NCI-H146 (cell line): ENCODE data around the gene PRDM2.
"Not testable (repeated sequence)": the region's sequence is repeated elsewhere in the genome, so short reads cannot be mapped to it uniquely, and the experiment has no call there.

Experiments
- DNase-seq: peaks from one replicate; lab custom pipeline; 2025; lab: John Stamatoyannopoulos, UW

The PRDM2 gene, protein sequence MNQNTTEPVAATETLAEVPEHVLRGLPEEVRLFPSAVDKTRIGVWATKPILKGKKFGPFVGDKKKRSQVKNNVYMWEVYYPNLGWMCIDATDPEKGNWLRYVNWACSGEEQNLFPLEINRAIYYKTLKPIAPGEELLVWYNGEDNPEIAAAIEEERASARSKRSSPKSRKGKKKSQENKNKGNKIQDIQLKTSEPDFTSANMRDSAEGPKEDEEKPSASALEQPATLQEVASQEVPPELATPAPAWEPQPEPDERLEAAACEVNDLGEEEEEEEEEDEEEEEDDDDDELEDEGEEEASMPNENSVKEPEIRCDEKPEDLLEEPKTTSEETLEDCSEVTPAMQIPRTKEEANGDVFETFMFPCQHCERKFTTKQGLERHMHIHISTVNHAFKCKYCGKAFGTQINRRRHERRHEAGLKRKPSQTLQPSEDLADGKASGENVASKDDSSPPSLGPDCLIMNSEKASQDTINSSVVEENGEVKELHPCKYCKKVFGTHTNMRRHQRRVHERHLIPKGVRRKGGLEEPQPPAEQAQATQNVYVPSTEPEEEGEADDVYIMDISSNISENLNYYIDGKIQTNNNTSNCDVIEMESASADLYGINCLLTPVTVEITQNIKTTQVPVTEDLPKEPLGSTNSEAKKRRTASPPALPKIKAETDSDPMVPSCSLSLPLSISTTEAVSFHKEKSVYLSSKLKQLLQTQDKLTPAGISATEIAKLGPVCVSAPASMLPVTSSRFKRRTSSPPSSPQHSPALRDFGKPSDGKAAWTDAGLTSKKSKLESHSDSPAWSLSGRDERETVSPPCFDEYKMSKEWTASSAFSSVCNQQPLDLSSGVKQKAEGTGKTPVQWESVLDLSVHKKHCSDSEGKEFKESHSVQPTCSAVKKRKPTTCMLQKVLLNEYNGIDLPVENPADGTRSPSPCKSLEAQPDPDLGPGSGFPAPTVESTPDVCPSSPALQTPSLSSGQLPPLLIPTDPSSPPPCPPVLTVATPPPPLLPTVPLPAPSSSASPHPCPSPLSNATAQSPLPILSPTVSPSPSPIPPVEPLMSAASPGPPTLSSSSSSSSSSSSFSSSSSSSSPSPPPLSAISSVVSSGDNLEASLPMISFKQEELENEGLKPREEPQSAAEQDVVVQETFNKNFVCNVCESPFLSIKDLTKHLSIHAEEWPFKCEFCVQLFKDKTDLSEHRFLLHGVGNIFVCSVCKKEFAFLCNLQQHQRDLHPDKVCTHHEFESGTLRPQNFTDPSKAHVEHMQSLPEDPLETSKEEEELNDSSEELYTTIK (N-terminal part only)

DNA sequence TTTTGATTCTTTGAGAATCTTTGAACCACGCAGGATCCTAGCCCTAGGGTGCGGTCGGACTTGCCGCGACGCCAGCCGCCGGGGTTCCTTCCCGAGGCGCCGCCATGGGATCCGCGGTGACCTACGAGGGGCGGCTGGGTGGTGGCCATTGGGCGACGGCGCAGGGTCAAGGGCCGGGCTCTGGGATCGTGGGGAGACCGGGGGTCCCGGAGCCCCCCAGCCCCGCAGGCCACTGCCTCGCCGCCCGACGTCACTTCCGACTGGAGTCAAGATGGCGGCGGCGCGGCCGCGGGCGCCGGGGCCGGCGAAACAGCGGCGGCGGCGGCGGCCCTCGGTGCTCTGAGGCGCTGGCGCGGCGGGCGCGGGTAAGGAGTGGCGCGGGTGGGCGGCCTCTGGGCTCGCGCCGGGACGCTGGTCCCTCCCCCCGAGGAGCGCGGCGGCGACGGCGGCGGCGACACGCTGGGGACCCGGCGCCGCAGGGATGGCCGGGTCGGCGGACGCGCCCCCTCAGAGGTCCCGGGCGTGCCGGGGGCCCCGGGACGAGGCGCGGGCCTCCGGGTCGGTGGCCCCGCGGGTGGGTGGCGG, at the start of gene PRDM2:
Gene PRDM2, plus strand, starts transcription at position 253 of the 585 bp plus-strand sequence. CDS start 15,418 bp downstream, outside the sequence.
- DNase-seq = peak; percentile 15

DNA sequence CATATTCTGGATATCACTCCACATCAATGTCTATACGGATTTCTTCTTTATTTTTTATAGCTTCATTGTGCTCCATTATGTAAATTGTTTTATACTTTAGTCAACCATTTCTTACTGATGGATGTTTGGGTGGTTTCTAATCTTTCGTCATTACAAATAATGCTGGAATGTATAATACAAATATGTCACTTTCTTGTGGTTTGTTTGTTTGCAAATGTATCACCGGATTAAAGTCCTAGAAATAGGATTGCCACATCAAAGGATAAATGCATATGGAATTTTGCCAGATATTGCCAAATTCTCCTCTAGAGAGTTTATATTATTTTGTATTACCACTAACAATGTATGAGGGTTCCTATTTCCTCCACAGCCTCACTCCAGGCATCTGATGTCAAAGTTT, 48.7 kb upstream of the PRDM2 start:
- DNase-seq = no peak

DNA sequence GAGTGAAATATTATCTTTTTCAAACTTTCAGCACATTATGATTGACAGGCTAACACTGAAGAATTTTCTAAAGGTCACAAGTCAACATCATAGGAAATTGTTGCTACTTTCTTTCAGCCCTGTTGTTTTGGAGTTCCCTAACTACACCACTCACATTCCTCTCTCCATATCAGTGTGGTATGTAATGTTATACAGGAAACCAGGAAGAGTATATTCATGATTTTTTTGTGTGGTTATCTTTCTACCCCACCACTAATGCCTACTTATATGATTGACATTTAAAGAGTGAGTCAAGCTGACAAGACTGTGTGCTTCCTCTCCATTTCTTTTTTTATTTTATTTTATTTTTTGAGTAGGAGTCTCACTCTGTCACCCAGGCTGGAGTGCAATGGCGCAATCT, 47.8 kb upstream of the PRDM2 start:
- no peak for DNase-seq

DNA sequence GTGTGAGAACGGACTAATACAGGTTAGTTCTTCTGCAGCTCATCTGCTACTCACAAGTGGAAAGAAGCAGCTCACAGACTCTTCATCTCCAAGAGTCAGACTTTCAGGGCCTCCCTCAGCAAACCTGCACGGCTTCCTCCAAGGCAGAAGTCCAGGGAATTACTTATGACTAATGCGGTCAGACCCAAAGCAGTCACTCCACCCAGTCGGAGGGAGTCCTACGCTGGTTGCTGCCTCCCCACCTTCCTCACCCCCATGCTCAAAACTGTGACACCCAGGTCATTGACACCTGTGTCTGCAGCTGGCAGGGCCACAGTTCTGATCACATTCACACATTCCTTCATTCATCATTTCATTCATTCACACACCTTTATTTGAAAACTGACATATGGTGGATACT, 38.4 kb upstream of the PRDM2 start:
- no peak for DNase-seq

DNA sequence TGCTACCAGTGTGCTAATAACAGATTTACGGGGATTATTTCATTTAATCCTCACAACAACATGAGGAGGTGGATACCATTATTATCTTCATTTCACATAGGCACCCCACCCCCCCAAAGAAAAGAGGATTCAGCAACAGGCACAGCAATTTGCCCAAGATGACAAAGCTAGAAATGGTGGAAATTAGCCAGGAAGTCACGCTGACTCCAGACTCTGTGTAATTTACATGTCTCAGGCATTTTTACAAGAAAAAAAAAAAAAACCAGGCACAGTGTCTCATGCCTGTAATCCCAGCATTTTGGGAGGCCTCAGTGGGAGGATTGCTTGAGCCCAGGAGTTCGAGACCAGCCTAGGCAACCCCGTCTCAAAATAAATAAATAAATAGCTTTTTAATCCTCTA, 37.5 kb upstream of the PRDM2 start:
- no peak for DNase-seq

DNA sequence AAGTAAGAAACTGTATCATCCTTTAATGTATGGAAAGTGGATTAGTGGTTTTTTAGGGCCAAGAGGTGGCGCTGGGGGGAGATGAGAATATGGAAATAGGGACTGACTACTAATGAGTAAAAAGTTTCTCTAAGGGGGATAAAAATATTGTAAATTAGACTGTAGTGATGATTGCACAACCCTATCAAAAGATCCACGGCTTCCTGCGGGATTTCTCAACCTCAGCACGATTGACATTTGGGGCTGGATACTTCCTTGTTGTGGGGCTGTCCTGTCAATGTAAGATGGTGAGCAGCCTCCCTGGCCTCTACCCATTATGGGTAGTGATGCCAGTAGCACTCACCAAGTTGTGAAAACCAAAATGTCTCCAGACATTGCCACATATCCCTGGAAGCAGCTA, 36.0 kb upstream of the PRDM2 start:
- DNase-seq = no peak

DNA sequence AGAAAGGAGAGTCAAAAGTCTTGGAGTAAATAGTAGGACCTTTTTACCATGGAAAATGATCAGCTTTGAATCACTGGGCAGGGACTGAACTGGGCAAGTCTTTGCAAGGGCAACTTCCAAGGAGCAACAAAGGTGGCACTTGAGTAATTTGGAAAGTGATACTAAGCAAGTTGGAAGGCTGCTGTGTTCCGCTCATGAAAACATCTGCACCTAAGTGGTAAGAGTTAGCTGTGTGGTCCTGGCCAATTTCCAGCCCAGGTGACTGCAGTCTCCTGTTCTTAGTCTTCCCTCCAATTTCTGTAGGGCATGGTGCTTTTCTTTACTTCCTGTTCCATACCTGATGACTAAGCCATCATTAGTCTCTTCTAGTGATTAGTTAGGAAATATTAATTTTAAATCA, 35.5 kb upstream of the PRDM2 start:
- DNase-seq = no peak

DNA sequence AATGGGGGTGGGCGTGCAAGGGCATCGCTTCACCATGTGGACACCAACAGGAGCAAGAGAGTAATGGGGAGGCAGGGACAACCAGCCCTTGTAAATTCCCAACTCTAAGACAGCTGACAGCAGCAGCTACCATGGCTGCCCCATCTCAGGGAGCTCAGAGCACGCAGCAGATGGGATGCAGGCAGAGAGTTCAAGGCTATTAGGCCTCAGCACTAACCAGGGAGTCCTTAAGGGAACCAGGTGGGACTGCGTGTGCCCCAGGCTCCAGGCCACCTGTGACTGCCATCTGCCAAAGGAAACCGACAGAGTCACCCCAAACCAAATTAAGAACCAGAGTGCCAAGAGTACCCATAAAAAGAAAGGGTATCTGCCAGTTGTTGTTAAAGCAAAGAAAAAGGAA, 33.7 kb upstream of the PRDM2 start:
- DNase-seq = no peak

DNA sequence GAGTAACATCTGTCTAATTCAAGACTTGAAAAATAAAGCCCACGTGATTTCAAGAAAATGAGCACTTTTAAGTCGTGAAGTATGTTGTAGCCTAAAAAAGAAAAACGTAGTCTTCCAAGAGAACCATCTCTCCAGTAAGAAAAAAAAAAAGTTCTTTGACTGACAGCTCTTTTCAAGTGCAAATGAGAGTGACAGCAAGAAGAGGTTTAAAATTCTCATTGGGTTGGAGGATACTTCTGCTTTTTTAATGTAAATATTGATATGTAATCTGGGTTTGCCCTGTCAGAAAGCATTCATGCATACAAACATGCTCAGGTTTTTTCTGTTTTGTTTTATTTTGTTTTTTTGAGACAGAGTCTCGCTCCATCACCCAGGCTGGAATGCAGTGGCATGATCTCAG, 32.3 kb upstream of the PRDM2 start:
- DNase-seq = no peak

DNA sequence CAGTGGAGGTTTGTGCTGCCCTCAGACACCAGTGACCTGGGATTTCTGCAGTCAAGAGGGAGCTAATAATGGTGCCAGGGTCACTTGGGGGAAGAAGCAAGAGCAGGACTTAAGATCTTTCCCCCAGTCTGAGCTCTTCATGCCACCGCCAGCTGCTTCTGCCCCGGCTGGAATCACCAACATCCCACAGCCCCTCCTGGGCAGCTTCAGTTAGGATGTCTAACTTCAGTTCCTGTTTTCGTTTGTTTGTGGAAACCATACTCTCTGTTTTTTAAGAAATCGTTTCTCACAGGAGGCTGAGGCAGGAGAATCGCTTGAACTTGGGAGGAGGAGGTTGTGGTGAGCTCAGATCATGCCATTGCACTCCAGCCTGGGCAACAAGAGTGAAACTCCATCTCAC, 25.6 kb upstream of the PRDM2 start:
- no peak for DNase-seq

DNA sequence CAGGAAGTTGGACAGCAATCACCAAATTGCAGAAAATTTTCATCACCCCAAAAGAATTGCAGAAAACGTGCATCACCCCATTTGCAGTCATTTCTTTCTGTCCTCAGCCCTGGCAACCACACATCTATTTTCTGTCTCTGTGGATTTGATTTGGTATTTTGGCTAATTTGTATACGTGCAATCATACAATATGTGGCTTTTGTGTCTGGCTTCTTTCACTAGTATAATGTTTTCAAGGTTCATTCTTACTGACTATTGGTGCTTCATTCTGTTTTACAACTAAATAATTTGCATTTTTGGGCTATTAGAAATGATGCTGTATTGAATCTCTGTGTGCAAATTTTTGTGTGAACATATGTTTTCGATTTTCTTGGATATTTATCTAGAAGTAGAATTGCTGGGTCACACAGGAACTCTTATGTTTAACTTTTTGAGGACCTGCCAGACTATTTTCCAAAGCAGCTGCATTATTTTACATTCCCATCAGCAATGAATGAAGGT, 24.8 kb upstream of the PRDM2 start:
- DNase-seq = no peak

DNA sequence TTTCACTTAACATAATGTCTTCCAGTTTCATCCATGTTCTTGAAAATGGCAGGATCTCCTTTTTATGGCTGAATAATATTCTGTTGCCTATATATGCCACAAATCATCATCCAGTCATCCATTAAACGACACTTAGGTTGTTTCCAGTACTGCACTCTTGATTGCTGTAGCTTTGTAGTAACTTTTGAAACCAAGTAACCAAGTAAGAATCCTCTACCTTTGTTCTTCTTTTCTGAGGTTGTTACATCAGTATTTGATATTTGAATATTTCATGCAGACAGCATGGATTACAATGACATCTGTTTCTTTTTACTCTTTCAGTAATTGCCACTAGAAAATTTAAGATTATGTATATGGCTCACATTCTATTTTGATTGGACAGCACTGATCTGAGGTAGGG, 22.1 kb upstream of the PRDM2 start:
- no peak for DNase-seq

DNA sequence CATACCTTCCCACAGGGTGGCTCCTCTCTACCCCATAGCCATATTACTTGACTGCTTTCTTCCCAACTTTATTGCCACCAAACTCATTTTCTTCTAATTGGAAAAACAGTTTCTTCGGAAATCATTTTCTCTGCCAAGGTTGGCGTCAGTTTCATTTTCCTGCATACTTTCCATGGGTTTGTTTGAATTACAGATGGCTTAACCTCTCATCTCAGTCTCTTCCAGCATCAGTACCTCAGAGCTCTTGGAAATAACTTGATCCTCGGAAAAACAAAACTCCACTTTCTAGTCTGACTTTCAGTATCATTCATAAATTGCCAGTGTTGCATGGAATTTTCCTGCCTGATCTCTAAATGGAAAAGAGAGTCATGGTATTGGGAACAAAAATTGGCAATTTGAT, 20.3 kb upstream of the PRDM2 start:
- DNase-seq = no peak

DNA sequence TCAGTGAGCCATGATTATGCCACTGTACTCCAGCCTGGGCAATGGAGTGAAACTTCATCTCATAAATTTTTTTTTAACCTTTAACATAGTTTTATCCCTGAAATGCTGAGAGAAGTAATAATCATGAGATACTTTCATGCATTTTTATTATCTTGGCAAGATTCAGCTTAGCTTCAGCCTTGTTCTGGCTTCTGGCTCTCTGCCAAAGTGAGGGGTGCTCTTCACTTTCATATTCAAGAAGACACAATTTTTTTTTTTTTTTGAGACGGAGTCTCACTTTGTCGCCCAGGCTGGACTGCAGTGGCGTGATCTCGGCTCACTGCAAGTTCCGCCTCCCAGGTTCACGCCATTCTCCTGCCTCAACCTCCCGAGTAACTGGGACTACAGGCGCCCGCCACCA, 19.4 kb upstream of the PRDM2 start:
- DNase-seq = not testable (repeated sequence)

DNA sequence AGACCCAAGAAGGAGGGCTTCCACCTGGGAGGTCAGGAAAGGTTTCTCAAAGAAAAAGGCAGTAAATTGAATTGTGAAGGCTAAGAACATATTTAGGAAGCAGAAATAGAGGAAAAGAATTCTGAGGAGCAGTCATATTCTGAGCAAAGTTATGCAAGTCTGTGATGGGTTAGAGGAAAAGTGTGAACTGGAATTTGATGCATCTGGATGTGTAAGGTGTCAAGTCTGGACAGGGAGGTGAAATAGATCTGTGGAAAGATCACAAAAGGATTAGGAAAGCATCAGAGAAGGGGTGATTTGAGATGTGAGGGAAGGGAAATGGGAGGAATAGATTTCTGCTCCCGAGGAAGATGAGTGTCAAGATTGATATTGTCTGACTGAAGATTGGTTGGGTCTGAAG, 18.1 kb upstream of the PRDM2 start:
- no peak for DNase-seq

DNA sequence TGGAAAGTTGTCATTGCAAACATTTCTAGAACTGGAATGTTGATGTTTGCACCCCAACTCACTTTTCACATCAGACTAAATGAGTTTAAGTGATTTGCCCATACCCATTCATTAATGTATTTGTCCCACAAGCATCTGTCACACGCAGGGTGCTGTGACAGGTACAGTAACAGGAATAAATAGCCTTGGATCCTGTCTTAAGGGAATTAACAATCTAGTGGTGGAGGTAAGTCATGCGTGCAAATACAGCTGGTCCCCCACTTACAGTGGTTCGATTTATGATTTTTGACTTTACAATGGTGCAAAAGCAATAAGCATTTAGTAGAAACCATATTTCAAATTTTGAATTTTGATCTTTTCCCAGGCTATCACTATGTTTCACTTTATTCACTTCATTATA, 17.5 kb upstream of the PRDM2 start:
- DNase-seq = no peak

DNA sequence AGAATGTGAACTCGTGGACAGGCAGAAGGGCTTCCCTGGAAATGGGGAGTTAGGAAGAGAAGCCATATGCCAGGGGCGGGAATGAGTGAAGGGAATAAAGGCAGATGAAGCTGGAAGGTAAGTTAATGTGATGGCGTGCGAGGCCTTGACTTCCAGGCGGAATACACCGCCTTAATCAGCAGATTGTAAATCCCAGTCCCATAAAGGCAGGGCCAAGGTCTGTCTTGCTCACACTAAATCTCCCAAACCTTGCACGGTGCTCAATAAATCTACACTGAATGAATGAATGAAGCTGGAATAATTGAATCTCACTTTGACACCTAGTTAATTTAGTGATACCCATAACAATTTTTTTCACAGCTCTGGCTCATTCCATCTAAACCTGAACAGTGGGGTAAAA, 16.8 kb upstream of the PRDM2 start:
- no peak for DNase-seq

DNA sequence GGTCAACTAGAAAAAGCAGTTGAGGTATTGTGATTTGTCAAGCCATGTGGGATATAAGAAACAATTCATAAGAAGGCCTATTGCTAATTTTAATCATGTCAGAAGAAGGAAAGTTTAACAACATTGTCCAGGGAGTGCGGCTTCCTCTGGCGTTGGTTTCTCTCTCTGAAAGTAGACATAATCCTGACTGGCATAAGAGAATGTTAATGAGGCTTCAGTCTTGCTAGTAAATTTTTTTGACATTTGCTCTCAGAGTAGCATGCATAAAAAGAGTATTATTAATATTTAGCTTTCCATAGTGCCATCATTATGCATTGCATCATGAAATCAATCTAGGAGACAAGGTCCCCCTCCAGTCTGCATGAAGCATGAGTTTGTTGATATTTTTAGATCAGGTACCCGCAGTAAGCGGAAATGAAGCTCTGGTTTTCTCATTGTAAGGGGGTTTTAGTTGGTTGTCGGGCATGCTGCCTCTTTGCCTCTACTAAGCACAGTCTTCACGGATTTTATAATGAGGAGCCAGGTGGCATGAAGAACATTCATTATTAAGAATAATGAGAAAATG, 12.8 kb upstream of the PRDM2 start:
- no peak for DNase-seq

DNA sequence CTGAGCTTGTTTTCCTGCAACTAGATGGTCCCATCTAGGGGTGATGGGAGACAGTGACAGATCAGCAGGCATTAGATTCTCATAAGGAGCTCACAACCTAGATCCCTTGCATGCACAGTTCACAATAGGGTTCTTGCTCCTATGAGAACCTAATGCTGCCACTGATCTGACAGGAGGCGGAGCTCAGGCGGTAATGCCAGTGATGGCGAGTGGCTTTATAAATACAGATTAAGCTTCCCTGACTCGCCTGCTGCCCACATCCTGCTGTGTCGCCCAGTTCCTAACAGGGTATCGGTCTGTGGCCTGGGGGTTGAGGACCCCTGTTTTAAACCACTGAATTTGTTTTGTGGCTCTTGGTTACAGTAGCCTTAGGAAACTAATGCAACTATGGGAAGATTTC, 6.9 kb upstream of the PRDM2 start:
- not testable (repeated sequence) for DNase-seq

DNA sequence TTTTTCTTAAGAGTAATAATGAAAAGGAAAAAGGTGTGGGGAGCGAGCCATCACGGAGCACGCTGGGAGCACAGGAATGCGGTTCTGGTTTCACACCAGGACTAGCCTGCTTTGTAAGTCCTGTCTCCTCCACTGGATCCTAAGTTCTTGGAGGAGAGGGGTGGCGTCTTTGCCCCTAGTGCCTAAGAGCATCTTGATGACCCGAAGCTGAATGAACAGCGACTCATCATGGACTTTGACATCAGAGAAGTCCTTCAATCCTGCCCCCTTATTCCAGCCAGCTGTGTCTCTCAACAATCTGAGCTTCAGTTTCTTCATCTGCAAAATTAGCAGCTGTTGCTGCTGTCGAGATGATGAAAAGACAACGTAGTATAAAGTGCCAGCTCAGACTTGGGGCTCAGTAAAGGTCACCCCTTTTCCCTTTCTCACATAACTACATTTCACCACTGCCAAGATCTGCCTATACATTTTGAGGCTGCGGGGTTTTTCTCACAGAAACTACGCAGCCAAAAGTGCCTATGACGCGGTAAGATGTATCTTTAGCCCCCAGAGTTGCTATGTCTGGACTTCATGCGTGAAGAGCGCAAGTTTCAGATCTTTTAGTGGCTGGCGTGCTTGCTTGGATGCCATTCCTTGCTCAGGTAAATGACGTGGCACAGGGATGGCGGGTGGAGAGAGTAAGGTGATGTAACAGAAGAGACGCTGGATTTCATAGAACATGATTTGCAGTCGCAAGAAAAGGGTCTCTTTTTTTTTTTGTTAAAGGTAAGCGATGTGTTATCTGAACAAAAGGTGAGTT, 4.9 kb upstream of the PRDM2 start:
- no peak for DNase-seq

DNA sequence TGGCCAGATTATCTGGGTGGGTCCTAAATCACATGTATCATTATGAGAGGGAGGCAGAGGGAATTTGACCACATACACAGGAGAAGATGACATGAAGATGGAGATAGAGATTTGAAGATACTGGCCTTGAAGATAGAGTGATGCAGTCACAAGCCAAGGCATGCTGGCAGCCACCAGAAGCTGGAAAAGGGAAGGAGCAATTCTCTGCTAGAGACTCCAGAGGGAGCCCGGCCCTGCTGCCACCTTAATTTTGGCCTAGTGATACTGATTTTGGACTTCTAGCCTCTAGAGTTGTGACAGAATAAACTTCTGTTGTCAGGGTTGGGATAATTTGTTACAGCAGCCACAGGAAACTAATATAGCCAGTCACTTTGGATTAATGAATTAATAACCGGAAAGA, 2.2 kb upstream of the PRDM2 start:
- DNase-seq = no peak
